ENCODE measurements around the gene ARHGAP24.

GRCh38 chr4:85632981-85633380 lies 158.0 kb downstream of the ARHGAP24 start:
- TF ChIP-seq CTCF (IDR thresholded peaks at IDR 0.05; ENCODE audit: low read depth, low read length, missing input control) (no peak), MAX (IDR thresholded peaks at IDR 0.05) (no peak), EGR1 (IDR thresholded peaks at IDR 0.05; ENCODE audit: low read depth in 2 of 2) (no peak), TAF1 (conservative IDR thresholded peaks at IDR 0.05) (no peak), YY1 (IDR thresholded peaks at IDR 0.05) (no peak), RXRA (IDR thresholded peaks at IDR 0.05) (no peak)

Measured in liver (tissue), 3 donors.